Activated B cell treated with CpG ODN at 0.5 μM for 24 hours (primary cell): ENCODE results near the gene AP4S1. TPM values are rescaled to one million over a fixed set of nuclear protein-coding genes. Genes with fewer than 3 reads are reported as not detected.

ENCODE experiments used
- ATAC-seq: fragments of 200-7000 bp; cut with Tn5 transposase; one replicate; pipeline ENCODE4 v1.10.0; 2021; ENCODE audit warnings: low read depth, mild to moderate bottlenecking, moderate library complexity
- CTCF ChIA-PET: fragments of 350-600 bp; sonication (Branson Sonifier 250); formaldehyde crosslinking; loops from one replicate; lab custom pipeline; 2021; ENCODE audit warnings: antibody characterized with exemption; lab: Charles Lee
- POLR2A ChIA-PET: fragments of 350-600 bp; sonication (Branson Sonifier 250); formaldehyde crosslinking; loops from one replicate; lab custom pipeline; 2021; ENCODE audit warnings: antibody characterized with exemption; lab: Charles Lee
- DNase-seq: peaks from one replicate; pipeline ENCODE4 v3.0.0; 2022
- H3K27ac Mint-ChIP-seq: one replicate; pipeline ENCODE4 v1.8.0; 2020; ENCODE audit warnings: mixed read lengths
- H3K27me3 Mint-ChIP-seq: one replicate; pipeline ENCODE4 v1.8.0; 2021; ENCODE audit warnings: mixed read lengths
- H3K36me3 Mint-ChIP-seq: one replicate; pipeline ENCODE4 v1.8.0; 2021; ENCODE audit warnings: low read depth, mixed read lengths
- H3K4me1 Mint-ChIP-seq: one replicate; pipeline ENCODE4 v1.8.0; 2021; ENCODE audit warnings: mixed read lengths
- H3K4me3 Mint-ChIP-seq: one replicate; pipeline ENCODE4 v1.8.0; 2020; ENCODE audit warnings: mild to moderate bottlenecking, mixed read lengths
- H3K9me3 Mint-ChIP-seq: one replicate; pipeline ENCODE4 v1.8.0; 2020; ENCODE audit warnings: mixed read lengths
- CTCF ChIP-seq: fragments of 200-600 bp; IDR thresholded peaks from one replicate; pipeline ENCODE4 v1.8.0; 2022; ENCODE audit warnings: antibody characterized with exemption, mild to moderate bottlenecking
- intact Hi-C: fragments of 100-400 bp; cut with micrococcal nuclease; formaldehyde crosslinking; loops from one replicate; pipeline ENCODE4 v1.15.1; 2024
- total RNA-seq: library from RNA; stranded (reverse); gene quantifications from 2 replicates; pipeline ENCODE4 v1.2.3, GENCODE V29; 2022

Gene AP4S1
- total RNA-seq, 1 donor from 2014 or later: 14.8 TPM

GRCh38 chr14:31096255-31096654 lies 70.8 kb downstream of the AP4S1 start:
- TF ChIP-seq CTCF: no peak
- POLR2A ChIA-PET: no interaction called here
- Mint-ChIP-seq H3K9me3 (no peaks in the 10 kb centered on the region), H3K27me3 (no peaks in the 10 kb centered on the region), H3K4me3 (no peak overlapping the region), H3K27ac (no peak overlapping the region), H3K36me3 (peaks cover 46% of the 10 kb centered on the region), H3K4me1 (no peaks in the 10 kb centered on the region)
- CTCF ChIA-PET: no interaction called here
- intact Hi-C loops: no loop called here
- DNase-seq (no peak), ATAC-seq (no peak)

- no peak overlapping the region for H3K27ac Mint-ChIP-seq
- H3K4me3 Mint-ChIP-seq: no peak overlapping the region
- H3K27me3 Mint-ChIP-seq: no peaks in the 10 kb centered on the region
- H3K9me3 Mint-ChIP-seq: no peaks in the 10 kb centered on the region
- H3K4me1 Mint-ChIP-seq: no peaks in the 10 kb centered on the region
- H3K36me3 Mint-ChIP-seq: peaks cover 54% of the 10 kb centered on the region
- ChIA-PET POLR2A (no interaction called here), CTCF (no interaction called here)
- no peak for TF ChIP-seq CTCF
- DNase-seq: no peak
- no peak for ATAC-seq
- intact Hi-C loops: no loop called here
Observed at GRCh38 chr14:31097081-31097480, 71.6 kb downstream of the AP4S1 start.

GRCh38 chr14:31106768-31107167 lies 81.3 kb downstream of the AP4S1 start:
- no peak for TF ChIP-seq CTCF
- Mint-ChIP-seq H3K36me3 (peaks cover 85% of the 10 kb centered on the region), H3K9me3 (no peaks in the 10 kb centered on the region), H3K4me1 (no peaks in the 10 kb centered on the region), H3K27ac (no peak overlapping the region), H3K4me3 (no peak overlapping the region), H3K27me3 (no peaks in the 10 kb centered on the region)
- no peak for DNase-seq
- ChIA-PET POLR2A (no interaction called here), CTCF (interaction anchor here (1.6 kb wide), 1 partner anchor 126 kb away, joined by 3 read pairs; no protein-coding TSS in a partner anchor)
- ATAC-seq: no peak
- intact Hi-C loops: loop anchor here (1.0 kb wide), 1 partner anchor 15 kb away; no protein-coding TSS in a partner anchor

GRCh38 chr14:31109257-31109656 lies 83.8 kb downstream of the AP4S1 start:
- intact Hi-C loops: no loop called here
- no peaks in the 10 kb centered on the region for H3K4me1 Mint-ChIP-seq
- H3K27ac Mint-ChIP-seq: peak overlapping the region; percentile 24
- no peak for TF ChIP-seq CTCF
- no peaks in the 10 kb centered on the region for H3K9me3 Mint-ChIP-seq
- DNase-seq (no peak), ATAC-seq (no peak)
- ChIA-PET CTCF (no interaction called here), POLR2A (no interaction called here)
- no peak overlapping the region for H3K4me3 Mint-ChIP-seq
- H3K36me3 Mint-ChIP-seq: peaks cover 84% of the 10 kb centered on the region
- no peaks in the 10 kb centered on the region for H3K27me3 Mint-ChIP-seq

- CTCF ChIA-PET: no interaction called here
Observed at GRCh38 chr14:31110872-31111271, 85.4 kb downstream of the AP4S1 start.

More at GRCh38 chr14:31110872-31111271, 85.4 kb downstream of the AP4S1 start:
- no peaks in the 10 kb centered on the region for H3K9me3 Mint-ChIP-seq
- no peak overlapping the region for H3K27ac Mint-ChIP-seq
- intact Hi-C loops: no loop called here
- no peak for DNase-seq
- peaks cover 85% of the 10 kb centered on the region for H3K36me3 Mint-ChIP-seq
- H3K27me3 Mint-ChIP-seq: no peaks in the 10 kb centered on the region
- POLR2A ChIA-PET: no interaction called here
- no peak for ATAC-seq
- H3K4me1 Mint-ChIP-seq: no peaks in the 10 kb centered on the region
- H3K4me3 Mint-ChIP-seq: no peak overlapping the region
- TF ChIP-seq CTCF: no peak
